HG03139 (cell line): ENCODE data around the gene ZDHHC16.
"Not testable (repeated sequence)": the region's sequence is repeated elsewhere in the genome, so short reads cannot be mapped to it uniquely, and the experiment has no call there.

Experiments
- ATAC-seq: cut with Tn5 transposase; IDR thresholded peaks from one replicate; pipeline ENCODE4 v1.9.1; 2021; ENCODE audit not compliant: unreplicated experiment

The ZDHHC16 gene

GRCh38 chr10:97434055-97434454 lies 11.9 kb upstream of the ZDHHC16 start:
- no peak for ATAC-seq

GRCh38 chr10:97434557-97434956 lies 11.4 kb upstream of the ZDHHC16 start:
- ATAC-seq, result no peak

- no peak for ATAC-seq
Measured at GRCh38 chr10:97435211-97435610, 10.8 kb upstream of the ZDHHC16 start.

GRCh38 chr10:97442277-97442676 lies 3.7 kb upstream of the ZDHHC16 start:
- ATAC-seq, result no peak

- no peak for ATAC-seq
Measured at GRCh38 chr10:97444212-97444611, 1.8 kb upstream of the ZDHHC16 start.

GRCh38 chr10:97445357-97445721 lies 636 bp upstream of the ZDHHC16 start:
- no peak for ATAC-seq

- no peak for ATAC-seq
Measured at GRCh38 chr10:97450828-97451227, 4.9 kb downstream of the ZDHHC16 start.

- ATAC-seq, result no peak
Measured at GRCh38 chr10:97451605-97452004, 5.6 kb downstream of the ZDHHC16 start.

- ATAC-seq, result no peak
Measured at GRCh38 chr10:97452352-97452751, 6.4 kb downstream of the ZDHHC16 start.

- ATAC-seq, result no peak
Measured at GRCh38 chr10:97454330-97455036, 8.5 kb downstream of the ZDHHC16 start.

- no peak for ATAC-seq
Measured at GRCh38 chr10:97456034-97456685, 10.2 kb downstream of the ZDHHC16 start.

- ATAC-seq, result no peak
Measured at GRCh38 chr10:97456686-97457065, 10.7 kb downstream of the ZDHHC16 start.

- ATAC-seq, result no peak
Measured at GRCh38 chr10:97459111-97459510, 13.1 kb downstream of the ZDHHC16 start.

- no peak for ATAC-seq
Measured at GRCh38 chr10:97459933-97460332, 14.0 kb downstream of the ZDHHC16 start.

- ATAC-seq, result no peak
Measured at GRCh38 chr10:97462309-97462708, 16.3 kb downstream of the ZDHHC16 start.

GRCh38 chr10:97463363-97464132 lies 17.6 kb downstream of the ZDHHC16 start:
- no peak for ATAC-seq

GRCh38 chr10:97464226-97464625 lies 18.3 kb downstream of the ZDHHC16 start:
- no peak for ATAC-seq

- no peak for ATAC-seq
Measured at GRCh38 chr10:97465982-97466381, 20.0 kb downstream of the ZDHHC16 start.

GRCh38 chr10:97466755-97467154 lies 20.8 kb downstream of the ZDHHC16 start:
- ATAC-seq, result no peak

GRCh38 chr10:97468162-97468561 lies 22.2 kb downstream of the ZDHHC16 start:
- ATAC-seq, result no peak

- not testable (repeated sequence) for ATAC-seq
Measured at GRCh38 chr10:97468781-97469180, 22.8 kb downstream of the ZDHHC16 start.

GRCh38 chr10:97474918-97475317 lies 28.9 kb downstream of the ZDHHC16 start:
- no peak for ATAC-seq
